Omental fat pad (tissue), 4 donors: ENCODE measurements around the gene RAD18. TPM values are rescaled to one million over a fixed set of nuclear protein-coding genes. Genes with fewer than 3 reads are reported as not detected.

ENCODE experiments used
- ATAC-seq: fragments of 150-250 bp; one replicate; pipeline ENCODE4 v1.9.1; 2016; ENCODE audit warnings: mild to moderate bottlenecking, moderate library complexity; ENCODE audit not compliant: low FRiP score
- DNase-seq: peaks from one replicate; pipeline ENCODE4 v3.0.0-alpha.2; 2019; ENCODE audit warnings: low spot score
- total RNA-seq, 4 donors: library from RNA; depleted of rRNA; stranded (reverse); fragments of >200 nt; gene quantifications; one replicate each; pipeline ENCODE4 v1.1.0, GENCODE V29; 2016
- TF ChIP-seq, protein P1 (sequence below), 3 donors: fragments of 450-650 bp; IDR thresholded peaks; one replicate each; pipeline ENCODE4 v1.5.1; 2016 to 2017; ENCODE audit warnings: antibody characterized with exemption in 3 of 3, mild to moderate bottlenecking in 3 of 3, moderate library complexity in 2 of 3

Gene RAD18
- total RNA-seq, 4 donors from 2014 or later: 4.2 to 9.8 (median 6.7) TPM

DNA sequence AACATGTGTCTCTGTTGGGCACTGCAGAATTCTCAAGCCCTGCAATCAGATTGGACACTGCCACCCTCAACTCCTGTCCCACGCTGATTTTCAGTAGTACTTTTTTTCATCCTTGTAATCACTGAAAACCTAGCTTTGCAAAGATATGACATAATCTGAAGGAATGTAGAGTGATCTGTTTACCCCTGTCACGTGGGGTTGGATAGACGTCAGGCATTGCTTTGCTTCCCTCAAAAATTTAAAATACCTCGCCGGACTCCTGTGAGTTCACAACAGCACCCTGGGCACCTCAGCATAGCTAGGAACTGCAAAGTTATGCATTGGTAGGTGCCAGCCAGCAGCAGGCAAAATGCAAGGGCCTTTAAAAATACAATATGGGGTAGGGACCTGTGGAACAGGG, 122.7 kb downstream of the RAD18 start:
- no peak for ATAC-seq
- TF ChIP-seq, protein P1, sequence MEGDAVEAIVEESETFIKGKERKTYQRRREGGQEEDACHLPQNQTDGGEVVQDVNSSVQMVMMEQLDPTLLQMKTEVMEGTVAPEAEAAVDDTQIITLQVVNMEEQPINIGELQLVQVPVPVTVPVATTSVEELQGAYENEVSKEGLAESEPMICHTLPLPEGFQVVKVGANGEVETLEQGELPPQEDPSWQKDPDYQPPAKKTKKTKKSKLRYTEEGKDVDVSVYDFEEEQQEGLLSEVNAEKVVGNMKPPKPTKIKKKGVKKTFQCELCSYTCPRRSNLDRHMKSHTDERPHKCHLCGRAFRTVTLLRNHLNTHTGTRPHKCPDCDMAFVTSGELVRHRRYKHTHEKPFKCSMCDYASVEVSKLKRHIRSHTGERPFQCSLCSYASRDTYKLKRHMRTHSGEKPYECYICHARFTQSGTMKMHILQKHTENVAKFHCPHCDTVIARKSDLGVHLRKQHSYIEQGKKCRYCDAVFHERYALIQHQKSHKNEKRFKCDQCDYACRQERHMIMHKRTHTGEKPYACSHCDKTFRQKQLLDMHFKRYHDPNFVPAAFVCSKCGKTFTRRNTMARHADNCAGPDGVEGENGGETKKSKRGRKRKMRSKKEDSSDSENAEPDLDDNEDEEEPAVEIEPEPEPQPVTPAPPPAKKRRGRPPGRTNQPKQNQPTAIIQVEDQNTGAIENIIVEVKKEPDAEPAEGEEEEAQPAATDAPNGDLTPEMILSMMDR (IDR thresholded peaks at IDR 0.05): no peak

DNA sequence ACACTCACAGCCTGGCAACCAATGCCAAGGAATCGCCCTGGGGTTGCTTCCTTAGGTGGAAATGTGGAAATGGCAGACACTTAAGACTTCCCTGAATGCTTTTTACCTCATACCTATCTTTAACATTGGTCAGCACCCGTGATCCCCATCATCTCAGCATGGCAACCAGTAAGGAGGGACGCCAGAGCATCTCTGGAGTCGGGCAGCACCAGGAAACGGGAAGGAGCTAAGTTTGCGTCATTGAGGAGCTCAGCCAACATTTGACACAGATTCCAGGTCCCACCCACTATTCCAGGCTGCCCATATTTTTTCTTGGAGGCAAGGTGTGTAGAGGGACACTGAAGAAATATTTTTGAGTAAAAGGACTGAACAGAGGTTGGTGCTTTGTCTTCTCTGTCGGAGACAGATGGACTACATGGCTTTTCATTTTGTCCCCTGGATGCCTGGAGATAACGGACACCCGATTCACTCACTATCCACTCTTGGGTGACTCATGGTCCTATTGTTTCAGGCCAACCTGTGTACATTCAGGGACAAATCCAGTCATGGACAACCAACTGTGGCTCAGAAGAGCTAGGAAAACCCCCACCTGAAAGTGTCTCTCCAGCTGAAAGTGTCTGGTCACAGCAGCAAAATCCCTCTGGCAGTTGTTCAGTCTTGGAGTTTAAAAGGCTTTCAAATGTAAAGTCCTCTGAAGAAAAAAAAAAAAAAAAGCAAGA, 123.5 kb downstream of the RAD18 start:
- TF ChIP-seq, protein P1 (IDR thresholded peaks at IDR 0.05): no peak
- ATAC-seq (no peak), DNase-seq (no peak)

More for the DNA sequence above, 122.7 kb downstream of the RAD18 start:
- DNase-seq: no peak

DNA sequence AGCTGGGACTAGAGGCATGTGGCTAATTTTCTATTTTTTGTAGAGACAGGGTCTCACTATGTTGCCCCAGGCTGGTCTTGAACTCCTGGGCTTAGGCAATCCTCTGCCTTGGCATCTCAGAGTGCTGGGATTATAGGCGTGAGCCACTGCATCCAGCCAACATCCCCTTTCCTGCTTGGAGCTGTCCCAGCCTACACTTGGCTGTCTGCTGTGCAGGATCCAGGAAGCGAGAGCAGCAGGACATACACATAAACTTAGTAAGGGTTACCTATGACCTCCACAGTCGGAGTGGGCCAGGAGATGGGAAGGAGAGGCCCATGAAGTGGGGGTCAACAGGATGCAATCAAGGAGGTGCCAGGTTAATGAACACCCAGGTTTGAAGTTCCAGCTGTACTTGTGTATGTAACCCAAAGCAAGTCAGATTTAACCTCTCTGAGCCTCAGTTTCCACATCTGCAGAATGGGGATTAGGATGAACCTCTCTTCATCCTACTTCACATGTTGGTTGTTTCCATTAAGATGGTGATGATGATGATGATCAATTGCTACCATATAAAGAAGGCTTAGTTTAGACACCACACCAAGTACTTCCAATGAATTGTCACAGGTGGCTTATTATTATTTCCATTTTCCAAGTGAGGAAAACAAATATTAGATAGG, 124.4 kb downstream of the RAD18 start:
- TF ChIP-seq, protein P1 (IDR thresholded peaks at IDR 0.05): no peak
- DNase-seq (no peak), ATAC-seq (no peak)

DNA sequence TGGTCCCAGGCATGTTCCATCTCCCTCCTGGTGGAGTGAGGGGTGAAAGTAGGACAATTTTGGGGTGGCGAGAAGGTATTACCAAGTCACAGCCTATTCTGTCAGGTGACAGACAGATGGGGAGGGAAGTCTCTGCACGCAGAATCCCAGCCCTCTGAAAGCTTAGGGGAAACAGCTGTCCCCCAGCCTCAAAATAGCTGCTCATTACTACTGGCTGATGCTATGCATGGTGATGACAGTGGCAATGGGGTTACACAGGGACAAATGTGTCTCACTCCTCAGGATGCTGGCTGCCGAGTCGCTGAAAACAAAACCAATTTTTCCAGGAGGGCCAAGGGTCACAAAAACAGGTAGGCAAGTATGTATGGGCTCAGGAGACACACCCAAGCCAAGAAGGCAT, 125.0 kb downstream of the RAD18 start:
- ATAC-seq (no peak), DNase-seq (no peak)
- TF ChIP-seq, protein P1 (IDR thresholded peaks at IDR 0.05): no peak

DNA sequence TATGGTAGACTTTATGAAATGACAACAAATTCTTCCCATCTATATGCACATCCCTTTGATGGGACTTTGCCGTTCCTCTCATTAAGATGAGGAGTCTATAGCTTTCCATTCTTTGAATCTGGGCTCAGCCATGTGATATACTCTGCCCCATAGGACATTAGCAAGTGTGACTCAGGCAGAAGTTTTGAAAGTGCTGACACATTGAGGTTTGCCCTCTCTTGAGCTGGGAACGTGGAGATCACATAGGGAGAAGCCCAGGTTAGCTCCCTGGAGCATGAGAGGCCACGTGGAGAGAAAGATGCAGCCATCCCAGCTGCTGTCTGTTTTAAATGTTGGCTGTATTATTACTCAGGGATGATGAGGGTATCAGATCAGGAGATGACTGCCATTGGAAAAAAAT, 126.1 kb downstream of the RAD18 start:
- DNase-seq (no peak), ATAC-seq (no peak)
- TF ChIP-seq, protein P1 (IDR thresholded peaks at IDR 0.05): no peak

DNA sequence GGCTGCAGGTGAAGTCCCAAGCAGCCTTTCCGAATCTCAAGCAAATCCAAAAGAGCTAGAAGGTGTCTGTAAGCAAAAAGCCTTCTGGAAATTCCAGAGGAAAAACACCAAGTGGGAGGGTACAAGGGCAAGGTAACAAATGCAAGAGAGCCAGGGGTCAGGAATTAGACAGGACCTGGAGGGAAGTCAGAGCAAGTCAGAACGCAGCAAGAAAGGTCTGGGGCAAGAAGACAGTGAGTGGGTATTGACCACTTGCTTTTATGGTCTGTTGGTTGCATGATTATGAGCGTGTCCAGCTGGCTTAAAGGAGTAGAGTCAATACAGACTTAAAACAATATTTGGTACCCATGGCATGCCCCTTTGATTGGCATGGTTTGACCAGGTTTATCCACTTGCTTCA, 127.2 kb downstream of the RAD18 start:
- DNase-seq: no peak
- no peak for ATAC-seq
- TF ChIP-seq, protein P1 (IDR thresholded peaks at IDR 0.05): no peak

DNA sequence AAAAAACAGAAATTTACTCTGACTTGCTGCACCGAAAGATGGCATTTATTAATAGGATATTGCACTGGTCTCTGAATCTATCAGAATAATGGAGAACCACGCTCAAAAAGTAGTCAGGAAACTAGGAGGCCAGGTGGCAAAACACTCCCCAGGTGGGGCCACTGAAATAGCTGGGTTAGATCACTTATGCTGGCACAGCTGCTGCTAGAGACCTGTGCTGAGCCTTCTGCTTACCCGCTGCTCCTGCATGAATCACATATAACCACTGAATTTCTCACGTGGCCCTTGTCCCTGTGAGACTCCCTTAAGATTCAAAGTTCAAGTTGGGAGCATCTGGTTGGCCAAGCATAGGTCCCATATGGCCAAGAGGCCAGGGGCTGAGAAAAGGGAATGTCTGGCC, 127.9 kb downstream of the RAD18 start:
- DNase-seq: no peak
- ATAC-seq: no peak
- TF ChIP-seq, protein P1 (IDR thresholded peaks at IDR 0.05): no peak
